NAMALWA (cell line): ENCODE measurements around the gene PRSS27.
"Not testable (repeated sequence)": the region's sequence is repeated elsewhere in the genome, so short reads cannot be mapped to it uniquely, and the experiment has no call there.

Source experiments
- DNase-seq: peaks from one replicate; pipeline ENCODE4 v3.0.0-alpha.2; 2015; ENCODE audit warnings: low spot score

Gene PRSS27

GRCh38 chr16:2724088-2724676 is 4.2 kb upstream of the PRSS27 start:
- DNase-seq = no peak

DNA sequence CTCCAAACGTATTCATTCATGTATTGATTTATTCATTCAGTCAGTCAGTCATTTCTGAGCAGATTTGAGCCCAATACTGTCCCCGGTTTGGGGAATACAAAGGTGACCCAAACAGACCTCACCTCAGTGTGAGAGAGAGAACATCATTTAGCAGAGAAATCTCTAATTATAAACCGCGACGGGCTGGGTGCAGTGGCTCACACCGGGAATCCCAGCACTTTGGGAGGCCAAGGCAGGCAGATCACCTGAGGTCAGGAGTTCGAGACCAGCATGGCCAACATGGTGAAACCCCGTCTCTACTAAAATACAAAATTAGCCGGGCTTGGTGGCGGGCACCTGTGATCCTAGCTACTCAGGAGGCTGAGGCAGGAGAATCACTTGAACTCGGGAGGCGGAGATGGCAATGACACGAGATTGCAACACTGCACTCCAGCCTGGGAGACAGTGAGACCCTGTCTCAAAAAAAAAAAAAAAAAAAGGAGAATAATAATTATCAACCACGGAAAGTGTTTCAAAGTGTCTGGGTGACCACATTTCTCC is 1.7 kb upstream of the PRSS27 start:
- DNase-seq = not testable (repeated sequence)

GRCh38 chr16:2720719-2721633 is 952 bp upstream of the PRSS27 start:
- DNase-seq = peak; percentile 90

DNA sequence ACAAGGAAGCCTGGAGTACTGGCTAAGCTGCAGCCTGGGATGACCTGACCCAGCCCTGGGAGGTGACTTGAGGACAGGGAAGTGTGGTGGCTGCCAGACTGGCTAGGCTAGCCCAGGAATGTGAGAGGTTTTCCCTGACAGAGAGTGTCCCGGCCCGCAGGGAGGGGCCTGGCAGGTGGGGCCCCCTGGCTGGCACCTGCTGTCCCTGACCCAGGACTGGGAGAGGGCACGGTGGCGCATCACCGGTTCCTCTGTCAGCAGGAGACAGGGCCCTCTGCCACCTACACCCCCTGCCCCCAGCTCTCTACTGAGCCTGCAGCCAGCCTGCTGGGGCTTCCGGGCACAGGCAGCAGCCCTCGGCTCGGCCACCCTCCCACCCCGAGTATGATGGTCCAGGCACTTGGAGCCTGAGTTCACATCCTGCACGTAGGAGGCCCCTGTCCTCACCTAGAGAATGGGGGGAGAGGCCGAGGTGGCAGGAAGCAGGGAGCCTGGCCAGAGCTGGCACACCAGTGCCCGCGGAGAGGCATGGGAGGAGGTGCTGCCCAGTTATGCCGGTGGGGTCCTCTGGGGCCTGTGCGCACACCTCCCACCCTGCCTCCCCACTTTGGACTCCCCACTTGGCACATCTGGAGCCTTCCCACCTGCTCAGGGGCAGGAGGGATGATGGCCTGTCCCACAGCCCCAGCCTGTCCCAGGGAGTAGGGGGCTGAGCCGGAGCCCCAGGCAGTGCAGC is 528 bp downstream of the PRSS27 start:
- DNase-seq = no peak

DNA sequence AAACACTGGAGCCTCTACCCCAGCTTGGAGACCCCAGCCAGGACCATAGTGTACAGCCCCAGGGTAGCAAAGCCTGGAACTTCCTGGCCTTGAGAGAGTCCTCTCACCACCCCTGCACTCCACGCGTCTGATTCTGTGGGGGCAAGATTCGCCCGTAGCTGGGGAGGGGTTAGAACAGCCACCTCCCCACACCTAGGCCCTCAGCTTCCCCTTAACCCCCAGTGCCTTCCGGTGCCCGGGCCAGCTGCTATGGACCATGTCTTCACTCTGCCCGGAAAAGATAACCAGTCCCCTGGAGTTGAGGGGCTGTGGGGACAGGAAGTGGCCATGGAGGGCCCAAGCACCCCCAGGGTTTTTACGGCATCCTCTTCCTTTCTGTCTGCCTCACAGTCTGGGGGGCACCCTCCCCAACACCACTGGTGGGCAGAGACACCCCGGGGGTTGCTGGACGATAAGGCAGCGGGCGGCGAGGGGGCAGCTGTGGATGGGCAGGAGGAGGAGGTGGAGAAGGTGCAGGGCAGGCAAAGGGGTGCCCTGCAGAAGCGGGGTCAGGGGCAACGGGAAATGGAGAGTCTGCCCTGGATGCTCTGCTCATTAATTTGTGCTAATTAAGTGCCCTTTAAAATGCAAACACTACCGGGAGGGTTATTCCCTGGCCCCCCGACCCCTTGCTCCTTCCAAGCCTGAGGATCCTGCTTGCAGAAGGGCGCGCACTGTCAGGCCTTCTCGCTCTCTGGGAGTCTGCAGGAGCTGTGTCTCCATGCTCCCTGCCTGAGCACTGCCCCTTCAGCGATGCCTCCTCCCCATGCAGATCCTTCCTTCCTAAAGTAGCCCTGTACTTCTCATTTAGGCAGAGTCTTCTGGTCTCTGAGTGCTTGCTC is 2.4 kb downstream of the PRSS27 start:
- DNase-seq = no peak

- no peak for DNase-seq
Observed at GRCh38 chr16:2716948-2717347, 3.1 kb downstream of the PRSS27 start.

GRCh38 chr16:2715966-2716885 is 3.8 kb downstream of the PRSS27 start:
- DNase-seq = no peak

GRCh38 chr16:2715519-2715918 is 4.5 kb downstream of the PRSS27 start:
- peak; percentile 50 for DNase-seq

- DNase-seq = no peak
Observed at GRCh38 chr16:2715064-2715463, 5.0 kb downstream of the PRSS27 start.

GRCh38 chr16:2713985-2714774 is 5.8 kb downstream of the PRSS27 start:
- no peak for DNase-seq

DNA sequence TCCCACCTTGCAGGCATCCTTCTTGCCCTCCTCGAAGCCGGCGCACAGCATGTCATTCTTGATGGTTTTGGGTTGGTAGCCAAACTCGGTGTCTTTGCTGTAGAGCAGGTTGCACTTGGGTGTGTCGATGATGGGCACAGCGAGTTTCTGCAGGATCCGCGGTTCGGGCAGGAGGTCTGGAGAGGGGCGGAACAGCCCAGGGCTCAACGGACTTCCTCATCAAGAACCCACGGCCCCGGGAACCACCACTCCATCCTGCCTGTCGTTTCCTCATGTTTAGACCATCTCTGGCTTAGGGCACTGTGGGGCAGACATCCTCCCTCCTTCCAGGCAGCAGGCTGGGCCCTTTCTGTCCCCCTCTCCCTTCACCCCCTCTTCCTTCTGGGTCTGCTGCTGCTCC is 6.5 kb downstream of the PRSS27 start:
- DNase-seq = no peak

GRCh38 chr16:2712546-2712945 is 7.5 kb downstream of the PRSS27 start:
- no peak for DNase-seq

- no peak for DNase-seq
Observed at GRCh38 chr16:2712063-2712441, 8.0 kb downstream of the PRSS27 start.

DNA sequence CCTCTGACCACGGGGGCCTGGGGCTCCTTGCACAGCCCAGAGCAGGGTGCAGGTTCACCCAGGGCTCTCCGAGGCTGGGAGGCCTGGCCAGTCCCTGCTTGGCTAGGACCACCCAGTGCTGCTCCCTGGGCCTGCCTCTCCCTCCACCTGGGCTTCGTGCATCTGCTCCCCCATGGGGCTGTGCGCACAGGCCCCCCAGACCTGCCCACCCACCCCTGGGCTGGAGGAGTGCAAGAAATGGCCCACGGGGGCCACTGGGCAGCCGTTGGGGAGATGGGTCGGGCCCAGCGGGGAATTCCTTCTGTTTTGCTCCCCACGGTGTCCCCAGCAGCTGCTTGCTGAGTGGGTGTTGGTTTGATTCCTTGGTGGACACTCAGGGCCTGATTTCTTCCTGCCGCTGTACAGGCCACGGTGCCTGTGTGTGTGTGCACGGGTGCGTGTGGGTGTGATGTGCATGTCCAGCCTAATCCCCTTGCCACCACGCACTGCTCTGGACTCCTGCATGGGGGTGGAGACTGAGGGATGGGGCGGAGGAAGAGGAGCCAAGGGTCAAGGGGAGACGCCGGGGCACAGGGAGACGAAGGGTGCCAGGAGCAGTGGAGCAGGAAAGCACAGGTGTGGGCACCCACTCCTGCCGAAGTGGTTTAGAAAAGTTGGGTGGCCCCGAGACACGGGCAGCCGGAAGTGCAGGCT is 8.5 kb downstream of the PRSS27 start:
- no peak for DNase-seq

DNA sequence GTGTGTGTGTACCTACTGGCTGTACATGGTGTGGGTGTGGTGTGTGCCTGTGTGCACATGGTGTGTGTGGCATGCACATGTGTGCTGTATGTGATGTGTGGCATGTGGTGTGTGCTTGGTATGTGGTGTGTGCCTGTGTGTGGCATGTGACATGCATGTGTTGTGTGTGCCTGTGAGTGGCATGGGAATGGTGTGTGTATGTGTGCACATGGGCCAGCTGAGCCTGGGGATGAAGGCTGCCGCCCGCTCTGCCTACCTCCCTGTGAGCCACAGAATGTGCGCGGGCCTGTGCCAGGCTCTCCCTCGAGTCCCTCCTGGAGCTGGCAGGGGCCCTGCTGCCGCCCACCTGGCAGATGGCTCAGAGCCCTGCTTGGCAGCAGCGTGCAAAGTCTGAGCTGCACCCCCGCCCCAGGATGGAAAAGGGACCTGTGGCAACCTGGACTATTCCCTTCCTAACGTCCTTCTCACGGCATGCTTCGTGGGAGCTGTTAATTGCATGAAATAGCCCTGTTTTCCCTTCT is 9.3 kb downstream of the PRSS27 start:
- DNase-seq = no peak

- no peak for DNase-seq
Observed at GRCh38 chr16:2710021-2710710, 9.9 kb downstream of the PRSS27 start.

- DNase-seq = no peak
Observed at GRCh38 chr16:2709588-2709984, 10.4 kb downstream of the PRSS27 start.

- no peak for DNase-seq
Observed at GRCh38 chr16:2708955-2709587, 11.0 kb downstream of the PRSS27 start.
